Progenitor cell of endocrine pancreas (in vitro differentiated cells): ENCODE measurements around the gene PHKA1. TPM values are rescaled to one million over a fixed set of nuclear protein-coding genes. Genes with fewer than 3 reads are reported as not detected.
"Not testable (repeated sequence)": the region's sequence is repeated elsewhere in the genome, so short reads cannot be mapped to it uniquely, and the experiment has no call there.

ENCODE experiments used
- DNase-seq: peaks from one replicate; pipeline ENCODE4 v3.0.0; 2021; ENCODE audit warnings: low spot score; ENCODE audit not compliant: unreplicated experiment
- H3K27ac Mint-ChIP-seq: 2 replicates; pipeline ENCODE4 v1.8.0; 2021; ENCODE audit warnings: mild to moderate bottlenecking, moderate library complexity, mixed read lengths
- H3K27me3 Mint-ChIP-seq: 2 replicates; pipeline ENCODE4 v1.8.0; 2021; ENCODE audit warnings: mixed read lengths
- H3K36me3 Mint-ChIP-seq: 2 replicates; pipeline ENCODE4 v1.8.0; 2022; ENCODE audit warnings: mixed read lengths; ENCODE audit not compliant: insufficient read depth
- H3K4me1 Mint-ChIP-seq: 2 replicates; pipeline ENCODE4 v1.8.0; 2021; ENCODE audit warnings: low read depth, mixed read lengths
- H3K4me3 Mint-ChIP-seq: 2 replicates; pipeline ENCODE4 v1.8.0; 2021; ENCODE audit warnings: low read depth, mild to moderate bottlenecking, moderate library complexity, mixed read lengths
- H3K9me3 Mint-ChIP-seq: 2 replicates; pipeline ENCODE4 v1.8.0; 2021; ENCODE audit warnings: low read depth, mixed read lengths
- total RNA-seq: library from RNA; stranded (reverse); gene quantifications from 2 replicates; pipeline ENCODE4 v1.2.1, GENCODE V29; 2021
- TF ChIP-seq, protein P1 (sequence below): fragments of 200-600 bp; sonication (generic); IDR thresholded peaks from one replicate; pipeline ENCODE4 v1.5.0; 2021; ENCODE audit warnings: antibody characterized with exemption, mild to moderate bottlenecking; ENCODE audit not compliant: unreplicated experiment

Gene PHKA1
- total RNA-seq, 1 donor from 2014 or later, result 11.8 TPM

DNA sequence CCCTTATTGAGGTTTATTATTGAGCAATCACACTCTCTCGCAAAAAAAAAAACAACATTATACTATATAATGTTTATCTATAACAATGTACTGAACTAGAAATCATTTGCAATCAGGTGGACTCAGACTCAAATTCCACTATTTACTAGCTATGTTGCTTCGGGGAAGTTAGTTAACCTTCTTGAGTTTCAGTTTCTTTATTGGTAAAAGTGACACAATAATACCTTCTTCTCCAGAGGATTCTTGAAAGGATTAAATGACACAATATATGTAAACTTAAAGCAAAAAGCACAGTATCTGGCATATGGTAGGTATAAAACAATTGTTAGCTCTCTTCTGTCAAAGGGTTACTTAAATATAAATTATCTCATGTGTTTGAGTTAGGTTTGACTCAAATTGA is 110.0 kb downstream of the PHKA1 start:
- peaks cover 17% of the 10 kb centered on the region for H3K9me3 Mint-ChIP-seq

DNA sequence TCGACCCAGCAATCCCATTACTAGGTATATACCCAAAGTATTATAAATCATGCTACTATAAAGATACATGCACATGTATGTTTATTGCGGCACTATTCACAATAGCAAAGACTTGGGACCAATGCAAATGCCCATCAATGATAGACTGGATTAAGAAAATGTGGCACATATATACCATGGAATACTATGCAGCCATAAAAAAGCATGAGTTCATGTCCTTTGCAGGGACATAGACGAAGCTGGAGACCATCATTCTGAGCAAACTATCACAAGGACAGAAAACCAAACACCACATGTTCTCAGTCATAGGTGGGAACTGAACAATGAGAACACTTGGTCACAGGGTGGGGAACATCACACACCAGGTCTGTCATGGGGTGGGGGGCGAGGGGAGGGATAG is 123.1 kb downstream of the PHKA1 start:
- not testable (repeated sequence) for DNase-seq, H3K4me3 Mint-ChIP-seq, H3K27me3 Mint-ChIP-seq, H3K27ac Mint-ChIP-seq, H3K4me1 Mint-ChIP-seq
- Mint-ChIP-seq H3K36me3 (peaks cover 12% of the 10 kb centered on the region), H3K9me3 (peaks cover 25% of the 10 kb centered on the region)

More for the DNA sequence above, 110.0 kb downstream of the PHKA1 start:
- Mint-ChIP-seq H3K36me3 (peaks cover 3% of the 10 kb centered on the region), H3K4me3 (no peak overlapping the region), H3K27me3 (no peaks in the 10 kb centered on the region), H3K27ac (no peak overlapping the region), H3K4me1 (no peaks in the 10 kb centered on the region)
- no peak for DNase-seq
- TF ChIP-seq, protein P1, sequence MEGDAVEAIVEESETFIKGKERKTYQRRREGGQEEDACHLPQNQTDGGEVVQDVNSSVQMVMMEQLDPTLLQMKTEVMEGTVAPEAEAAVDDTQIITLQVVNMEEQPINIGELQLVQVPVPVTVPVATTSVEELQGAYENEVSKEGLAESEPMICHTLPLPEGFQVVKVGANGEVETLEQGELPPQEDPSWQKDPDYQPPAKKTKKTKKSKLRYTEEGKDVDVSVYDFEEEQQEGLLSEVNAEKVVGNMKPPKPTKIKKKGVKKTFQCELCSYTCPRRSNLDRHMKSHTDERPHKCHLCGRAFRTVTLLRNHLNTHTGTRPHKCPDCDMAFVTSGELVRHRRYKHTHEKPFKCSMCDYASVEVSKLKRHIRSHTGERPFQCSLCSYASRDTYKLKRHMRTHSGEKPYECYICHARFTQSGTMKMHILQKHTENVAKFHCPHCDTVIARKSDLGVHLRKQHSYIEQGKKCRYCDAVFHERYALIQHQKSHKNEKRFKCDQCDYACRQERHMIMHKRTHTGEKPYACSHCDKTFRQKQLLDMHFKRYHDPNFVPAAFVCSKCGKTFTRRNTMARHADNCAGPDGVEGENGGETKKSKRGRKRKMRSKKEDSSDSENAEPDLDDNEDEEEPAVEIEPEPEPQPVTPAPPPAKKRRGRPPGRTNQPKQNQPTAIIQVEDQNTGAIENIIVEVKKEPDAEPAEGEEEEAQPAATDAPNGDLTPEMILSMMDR, result no peak

DNA sequence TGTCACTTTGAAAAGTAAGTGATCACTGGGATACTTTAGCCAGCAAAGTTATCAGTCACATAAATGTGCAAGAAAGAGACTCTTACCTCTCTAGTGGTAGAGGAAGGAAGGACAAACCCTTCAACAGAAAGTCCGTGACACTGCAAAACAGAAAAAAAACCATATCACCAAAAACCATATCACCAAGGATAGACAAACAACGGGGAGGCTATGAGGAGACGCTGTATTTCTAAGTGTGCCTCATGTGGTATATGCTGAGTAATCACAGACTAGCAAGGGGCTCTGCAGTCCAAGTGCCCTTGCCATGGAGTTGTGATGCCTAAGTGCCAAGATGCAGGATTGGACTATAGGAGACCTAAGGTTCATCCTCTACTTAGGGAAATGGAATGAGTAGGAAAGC is 129.9 kb downstream of the PHKA1 start:
- TF ChIP-seq, protein P1, result no peak
- Mint-ChIP-seq H3K4me3 (no peak overlapping the region), H3K9me3 (peaks cover 18% of the 10 kb centered on the region), H3K36me3 (peaks cover 14% of the 10 kb centered on the region), H3K27me3 (no peaks in the 10 kb centered on the region), H3K27ac (no peak overlapping the region), H3K4me1 (no peaks in the 10 kb centered on the region)
- no peak for DNase-seq

DNA sequence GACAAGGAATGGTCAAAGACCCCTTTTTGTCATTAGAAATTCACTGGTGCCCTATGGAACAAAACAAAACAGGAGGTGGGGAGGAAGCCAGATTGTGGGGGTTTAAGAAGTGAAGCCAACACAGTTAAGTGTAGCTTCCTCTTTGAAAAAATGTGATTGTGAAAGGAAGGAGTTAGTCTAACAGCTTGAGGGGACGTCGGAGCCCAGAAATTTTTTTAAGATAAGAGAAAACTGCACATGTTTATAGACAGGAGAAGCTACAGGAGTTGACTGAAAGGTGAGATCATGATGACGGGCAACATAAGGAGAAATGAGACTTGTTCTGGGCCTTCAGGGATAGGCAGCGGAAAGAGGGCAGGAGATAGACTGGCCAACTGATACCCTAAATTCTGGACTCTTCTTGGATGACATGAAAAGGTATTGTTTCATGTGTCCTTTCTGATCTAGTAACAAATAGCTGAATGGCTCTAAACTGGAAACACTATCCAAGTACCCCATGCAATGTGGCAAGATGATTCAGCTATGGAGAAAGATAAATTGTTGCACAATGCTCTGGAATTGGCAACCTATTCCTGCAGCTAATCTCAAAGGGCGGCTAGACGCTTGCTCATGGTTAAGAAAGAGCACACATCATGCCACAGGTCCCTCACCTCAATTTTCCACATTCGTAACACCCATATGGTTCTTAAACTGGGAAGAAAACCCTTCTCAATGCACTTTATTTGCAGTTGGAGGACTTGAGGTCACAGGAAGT is 137.8 kb downstream of the PHKA1 start:
- no peak for DNase-seq
- peaks cover 3% of the 10 kb centered on the region for H3K4me1 Mint-ChIP-seq
- TF ChIP-seq, protein P1, result no peak
- no peaks in the 10 kb centered on the region for H3K27me3 Mint-ChIP-seq
- H3K27ac Mint-ChIP-seq, result no peak overlapping the region
- peaks cover 7% of the 10 kb centered on the region for H3K9me3 Mint-ChIP-seq
- no peak overlapping the region for H3K4me3 Mint-ChIP-seq
- H3K36me3 Mint-ChIP-seq, result no peaks in the 10 kb centered on the region

DNA sequence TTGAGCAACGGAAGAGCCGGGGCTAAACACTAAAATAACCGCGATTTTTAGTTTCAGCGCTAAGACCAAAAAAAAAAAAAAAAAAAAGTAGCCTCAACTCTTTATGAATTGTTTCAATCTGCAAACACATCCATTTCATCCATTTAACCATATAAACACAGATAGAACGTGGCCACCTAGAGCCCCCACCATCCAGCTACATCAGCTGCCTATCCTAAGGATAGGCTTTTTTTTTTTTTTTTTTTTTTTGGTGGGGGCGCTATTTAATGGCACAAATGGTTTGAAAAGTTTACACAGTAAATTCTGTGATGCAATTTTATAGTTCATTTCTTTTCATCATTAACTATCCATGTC is 141.0 kb downstream of the PHKA1 start:
- TF ChIP-seq, protein P1, result no peak

More for the DNA sequence above, 141.0 kb downstream of the PHKA1 start:
- Mint-ChIP-seq H3K9me3 (peaks cover 9% of the 10 kb centered on the region), H3K27me3 (no peaks in the 10 kb centered on the region), H3K4me1 (peaks cover 5% of the 10 kb centered on the region), H3K27ac (peak overlapping the region; percentile 89), H3K36me3 (peaks cover 2% of the 10 kb centered on the region), H3K4me3 (peak overlapping the region; percentile 89)
- DNase-seq, result no peak
